HEK293T (cell line): ENCODE results near the gene TEK.

Experiments used
- ARNT ChIP-seq: fragments of 450-650 bp; IDR thresholded peaks from 2 replicates; pipeline ENCODE4 v1.6.1; 2017; ENCODE audit warnings: mild to moderate bottlenecking
- BHLHE40 ChIP-seq: fragments of 450-650 bp; IDR thresholded peaks from 2 replicates; pipeline ENCODE4 v1.6.1; 2016; ENCODE audit warnings: mild to moderate bottlenecking, moderate library complexity, borderline replicate concordance
- CTBP1 ChIP-seq: fragments of 450-650 bp; IDR thresholded peaks from 2 replicates; pipeline ENCODE4 v1.6.1; 2016; ENCODE audit warnings: borderline replicate concordance
- ELF4 ChIP-seq: fragments of 450-650 bp; IDR thresholded peaks from 2 replicates; pipeline ENCODE4 v1.6.1; 2017; ENCODE audit warnings: antibody characterized with exemption
- FOXA1 ChIP-seq: fragments of 450-650 bp; IDR thresholded peaks from 2 replicates; pipeline ENCODE4 v1.6.1; 2016; ENCODE audit warnings: mild to moderate bottlenecking
- FOXK2 ChIP-seq: fragments of 450-650 bp; IDR thresholded peaks from 2 replicates; pipeline ENCODE4 v1.6.1; 2016; ENCODE audit warnings: mild to moderate bottlenecking
- HDGF ChIP-seq: fragments of 450-650 bp; IDR thresholded peaks from 2 replicates; pipeline ENCODE4 v1.6.1; 2017; ENCODE audit warnings: antibody characterized with exemption, borderline replicate concordance
- L3MBTL2 ChIP-seq: fragments of 450-650 bp; conservative IDR thresholded peaks from 2 replicates; pipeline ENCODE4 v1.6.1; 2016; ENCODE audit warnings: mild to moderate bottlenecking
- LEF1 ChIP-seq: fragments of 450-650 bp; IDR thresholded peaks from 2 replicates; pipeline ENCODE4 v1.6.1; 2017; ENCODE audit warnings: mild to moderate bottlenecking, borderline replicate concordance
- SP1 ChIP-seq: fragments of 450-650 bp; IDR thresholded peaks from 2 replicates; pipeline ENCODE4 v1.6.1; 2017
- SUZ12 ChIP-seq: fragments of 450-650 bp; IDR thresholded peaks from 2 replicates; pipeline ENCODE4 v1.6.1; 2016; ENCODE audit warnings: mild to moderate bottlenecking
- TARDBP ChIP-seq: fragments of 450-650 bp; IDR thresholded peaks from 2 replicates; pipeline ENCODE4 v1.6.1; 2016
- ZNF384 ChIP-seq: fragments of 450-650 bp; IDR thresholded peaks from 2 replicates; pipeline ENCODE4 v1.6.1; 2016

DNA sequence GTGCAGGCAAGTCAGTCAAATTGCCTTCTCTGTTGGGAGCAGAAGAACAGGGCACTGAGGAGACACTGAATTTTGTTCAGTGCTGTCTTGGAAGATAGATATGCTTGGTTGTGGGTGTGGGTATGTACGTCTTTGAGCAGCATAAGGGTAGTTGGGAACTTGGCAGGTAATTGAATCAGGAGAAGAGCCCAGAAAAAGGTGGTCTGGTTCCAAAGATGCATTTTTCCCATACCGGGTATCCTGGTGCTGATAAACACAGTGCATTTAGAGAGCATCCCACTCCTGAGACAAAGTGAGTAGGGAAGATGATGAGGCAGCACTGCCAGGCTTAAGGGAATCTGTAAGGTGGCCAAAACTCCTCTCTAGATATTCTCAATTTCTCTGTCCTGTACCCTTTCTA is 40.6 kb downstream of the TEK start:
- no peak for TF ChIP-seq BHLHE40
- no peak for TF ChIP-seq LEF1
- TF ChIP-seq SUZ12, result no peak
- no peak for TF ChIP-seq HDGF
- no peak for TF ChIP-seq ELF4
- TF ChIP-seq FOXA1, result no peak
- no peak for TF ChIP-seq TARDBP
- no peak for TF ChIP-seq SP1
- no peak for TF ChIP-seq ZNF384
- TF ChIP-seq CTBP1, result no peak
- no peak for TF ChIP-seq FOXK2
- no peak for TF ChIP-seq ARNT
- no peak for TF ChIP-seq L3MBTL2
